Smooth muscle cell of trachea (primary cell): ENCODE results near the gene DHX34. TPM values are rescaled to one million over a fixed set of nuclear protein-coding genes. Genes with fewer than 3 reads are reported as not detected.

Experiments
- total RNA-seq: library from RNA; depleted of rRNA; stranded (reverse); fragments of >200 nt; gene quantifications from 2 replicates; pipeline ENCODE4 v1.2.1, GENCODE V29; 2014

The DHX34 gene
- 11.9 and 14.4 TPM in 2 replicates for total RNA-seq

DNA sequence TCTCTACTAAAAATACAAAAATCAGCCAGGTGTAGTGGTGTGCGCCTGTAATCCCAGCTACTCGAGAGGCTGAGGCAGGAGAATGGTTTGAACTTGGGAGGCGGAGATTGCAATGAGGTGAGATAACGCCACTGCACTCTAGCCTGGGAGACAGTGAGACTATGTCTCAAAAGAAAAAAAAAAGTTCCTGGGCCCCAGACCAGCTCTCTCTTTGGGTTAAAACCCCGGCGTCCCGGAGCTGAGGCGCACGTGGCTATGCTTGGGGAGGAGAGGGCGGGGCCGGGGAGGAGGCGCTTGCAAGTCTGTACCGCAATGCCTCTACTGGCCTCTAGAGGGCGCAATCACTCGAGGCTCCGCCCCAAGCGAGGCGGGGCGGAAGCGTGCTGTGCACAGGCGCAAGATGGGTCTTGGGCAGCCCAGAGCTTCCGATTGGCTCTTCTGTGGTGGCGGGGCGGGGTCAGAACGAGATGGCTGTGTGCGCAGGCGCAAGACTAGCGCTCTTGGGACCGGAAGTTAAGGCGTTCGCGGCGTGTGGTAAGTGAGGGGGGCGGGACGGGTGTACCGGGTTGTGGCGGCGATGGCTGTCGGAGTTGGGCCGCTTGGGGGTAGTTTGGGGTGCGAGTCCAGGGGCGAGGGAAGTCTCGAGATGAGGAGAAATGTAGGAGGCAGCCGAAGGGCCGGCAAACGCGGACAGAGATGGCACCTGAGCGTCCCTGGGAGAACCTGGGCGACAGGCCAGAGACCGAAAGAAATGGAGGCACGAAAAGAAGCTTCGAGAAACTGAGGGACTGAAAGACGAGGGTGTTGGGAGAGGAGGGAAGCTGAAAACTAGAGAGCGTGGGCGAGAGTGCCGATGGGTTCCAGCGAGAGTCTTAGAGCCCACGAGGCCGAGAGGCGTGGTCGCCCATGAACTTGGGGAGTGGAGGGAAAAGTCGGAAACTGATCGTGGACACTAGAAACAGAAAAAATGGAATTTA lies at the start of gene DHX34:
TSS of gene DHX34 (plus strand) at position 497 of the 977 bp plus-strand sequence. CDS start 3,716 bp downstream, outside the sequence.

GRCh38 chr19:47309608-47310007 lies 39.5 kb upstream of the DHX34 start, which contains the start of gene C5AR1:
Gene C5AR1, plus strand, starts transcription at chr19:47309861. Its CDS starts 35 bp downstream, at chr19:47309896.

GRCh38 chr19:47331931-47332547 lies 17.1 kb upstream of the DHX34 start, which contains the start of gene C5AR2:
Gene C5AR2, plus strand, starts transcription at chr19:47332175. Its CDS starts 8,625 bp downstream, at chr19:47340800.

DNA sequence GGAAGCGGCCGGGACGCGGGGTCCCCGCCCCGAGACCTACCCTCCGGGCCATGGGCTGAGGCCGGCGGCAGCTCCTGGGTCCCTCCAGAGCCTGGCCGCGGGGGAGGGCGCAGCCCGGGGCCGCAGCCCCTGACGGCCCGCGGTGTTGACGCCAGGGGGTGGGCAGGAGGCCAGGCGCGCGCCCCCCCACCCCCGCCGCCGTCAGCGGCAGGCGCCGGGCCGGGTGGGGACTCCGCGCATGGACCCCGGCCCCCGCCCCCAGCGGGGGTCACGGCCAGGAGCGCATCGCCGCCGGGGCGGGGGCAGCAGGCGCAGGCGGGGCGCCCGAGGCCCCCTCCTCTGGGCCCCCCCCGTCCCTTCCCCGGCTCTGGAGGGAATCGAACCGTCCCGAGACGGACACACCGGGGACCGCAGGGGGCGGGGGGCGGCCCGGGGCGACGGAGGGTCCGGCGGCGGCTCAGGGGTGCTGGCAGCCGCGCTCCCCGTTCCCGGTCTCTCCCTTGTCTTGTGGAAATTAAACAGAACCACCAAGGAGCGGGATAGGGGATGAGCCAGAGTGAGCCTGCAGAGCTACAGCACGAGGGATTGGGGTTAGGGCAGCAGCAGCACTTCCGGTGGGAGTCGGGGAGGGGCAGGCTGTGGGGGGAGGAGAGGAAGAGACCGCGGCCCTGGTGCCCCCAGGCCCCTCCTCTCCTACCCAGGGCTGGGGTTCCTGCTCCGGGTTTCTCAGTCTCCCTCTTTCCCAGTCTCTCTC lies 70.1 kb downstream of the DHX34 start, which contains the start of gene MEIS3:
TSS of gene MEIS3 (minus strand) at position 498 of the 754 bp plus-strand sequence. CDS start at position 52, 446 bp downstream.

Other genes starting within 250 kb of the DHX34 start
- 15.9 and 18.9 TPM in 2 replicates for gene ZC3H4, start 235.5 kb upstream of the DHX34 start, total RNA-seq
- 106 and 195 TPM in 2 replicates for gene SAE1, start 218.5 kb upstream of the DHX34 start, total RNA-seq
- gene BBC3, start 118.1 kb upstream of the DHX34 start, total RNA-seq, result 20.8 and 44.3 TPM in 2 replicates
- 8.9 and 10.6 TPM in 2 replicates for gene CCDC9, start 92.8 kb upstream of the DHX34 start, total RNA-seq
- 2.5 and 4.0 TPM in 2 replicates for gene INAFM1, start 74.4 kb upstream of the DHX34 start, total RNA-seq
- 0.17 TPM in 1 of 2 replicates, not detected in the other for gene C5AR1, start 39.5 kb upstream of the DHX34 start, total RNA-seq
- not detected in 2 replicates for gene C5AR2, start 17.1 kb upstream of the DHX34 start, total RNA-seq
- gene MEIS3, start 70.2 kb downstream of the DHX34 start, total RNA-seq, result 27.1 and 61.9 TPM in 2 replicates
- 0.33 TPM in 1 of 2 replicates, not detected in the other for gene SLC8A2, start 122.6 kb downstream of the DHX34 start, total RNA-seq
- gene KPTN, start 134.9 kb downstream of the DHX34 start, total RNA-seq, result 5.4 and 8.1 TPM in 2 replicates
- gene NAPA, start 165.7 kb downstream of the DHX34 start, total RNA-seq, result 89.8 and 98.9 TPM in 2 replicates
- gene ZNF541, start 223.8 kb downstream of the DHX34 start, total RNA-seq, result under 0.01 TPM in 1 of 2 replicates, not detected in the other